AG09309 (cell line): Measurements from ENCODE around the gene ZNF831.

ENCODE experiments used
- DNase-seq: peaks from one replicate; pipeline ENCODE4 v3.0.0-alpha.2; 2010; ENCODE audit warnings: low read depth
- H3K4me3 ChIP-seq: 2 replicates; pipeline ENCODE4 v1.5.1; 2011; ENCODE audit warnings: mild to moderate bottlenecking, low read depth, low read length, moderate library complexity; ENCODE audit not compliant: control insufficient read depth
- TF ChIP-seq, protein P1 (sequence below): IDR thresholded peaks from 2 replicates; pipeline ENCODE4 v1.5.1; 2011; ENCODE audit warnings: mild to moderate bottlenecking, low read depth, low read length, inconsistent platforms; ENCODE audit not compliant: insufficient read depth, control insufficient read depth; ENCODE audit errors: missing control alignments

Gene ZNF831

DNA sequence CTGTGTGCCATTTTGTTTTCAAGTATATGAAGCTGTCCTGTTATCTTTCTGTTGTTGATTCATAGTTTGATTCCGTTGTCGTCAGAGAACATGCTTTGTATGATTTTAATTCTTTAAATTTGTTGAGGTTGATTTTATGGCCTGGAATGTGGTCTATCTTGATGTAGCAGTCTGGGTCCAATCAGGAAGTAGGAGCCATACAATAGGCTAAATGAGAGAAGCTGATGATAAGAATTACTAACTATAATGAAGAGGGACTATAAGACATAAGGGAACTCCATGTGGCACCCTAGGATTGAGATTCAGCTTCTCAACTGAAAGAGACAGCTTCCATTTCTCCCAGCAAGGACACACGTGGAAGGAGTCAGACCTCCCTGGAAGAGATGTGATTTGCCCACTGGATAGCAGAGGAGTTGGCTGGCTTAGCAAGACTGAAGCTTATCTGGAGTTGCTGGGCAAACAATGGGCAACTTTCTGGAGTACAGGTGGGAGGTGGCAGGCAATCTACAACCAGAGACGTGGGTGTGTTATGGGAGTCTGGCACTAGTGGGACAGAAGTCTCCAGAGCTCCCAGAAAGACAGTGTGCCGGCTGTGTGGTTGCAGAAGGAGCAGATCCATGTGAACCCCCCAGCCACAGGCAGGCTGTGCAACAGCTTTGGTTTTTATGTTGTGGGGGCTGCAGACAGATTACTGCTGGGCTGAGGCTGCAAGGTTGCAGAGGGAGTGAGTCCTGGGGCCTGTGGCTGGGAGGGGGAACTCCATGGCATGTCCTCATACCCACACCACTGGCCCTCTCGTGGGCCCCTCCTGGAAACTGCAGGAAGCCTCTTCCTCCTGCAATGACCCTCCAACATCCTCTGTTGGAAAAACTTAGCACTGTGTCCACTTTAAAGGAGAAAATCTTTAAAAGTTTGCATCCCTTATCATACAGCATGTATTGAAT is 7.1 kb downstream of the ZNF831 start:
- H3K4me3 ChIP-seq, result no peak overlapping the region
- DNase-seq, result no peak
- TF ChIP-seq, protein P1, sequence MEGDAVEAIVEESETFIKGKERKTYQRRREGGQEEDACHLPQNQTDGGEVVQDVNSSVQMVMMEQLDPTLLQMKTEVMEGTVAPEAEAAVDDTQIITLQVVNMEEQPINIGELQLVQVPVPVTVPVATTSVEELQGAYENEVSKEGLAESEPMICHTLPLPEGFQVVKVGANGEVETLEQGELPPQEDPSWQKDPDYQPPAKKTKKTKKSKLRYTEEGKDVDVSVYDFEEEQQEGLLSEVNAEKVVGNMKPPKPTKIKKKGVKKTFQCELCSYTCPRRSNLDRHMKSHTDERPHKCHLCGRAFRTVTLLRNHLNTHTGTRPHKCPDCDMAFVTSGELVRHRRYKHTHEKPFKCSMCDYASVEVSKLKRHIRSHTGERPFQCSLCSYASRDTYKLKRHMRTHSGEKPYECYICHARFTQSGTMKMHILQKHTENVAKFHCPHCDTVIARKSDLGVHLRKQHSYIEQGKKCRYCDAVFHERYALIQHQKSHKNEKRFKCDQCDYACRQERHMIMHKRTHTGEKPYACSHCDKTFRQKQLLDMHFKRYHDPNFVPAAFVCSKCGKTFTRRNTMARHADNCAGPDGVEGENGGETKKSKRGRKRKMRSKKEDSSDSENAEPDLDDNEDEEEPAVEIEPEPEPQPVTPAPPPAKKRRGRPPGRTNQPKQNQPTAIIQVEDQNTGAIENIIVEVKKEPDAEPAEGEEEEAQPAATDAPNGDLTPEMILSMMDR, result no peak

DNA sequence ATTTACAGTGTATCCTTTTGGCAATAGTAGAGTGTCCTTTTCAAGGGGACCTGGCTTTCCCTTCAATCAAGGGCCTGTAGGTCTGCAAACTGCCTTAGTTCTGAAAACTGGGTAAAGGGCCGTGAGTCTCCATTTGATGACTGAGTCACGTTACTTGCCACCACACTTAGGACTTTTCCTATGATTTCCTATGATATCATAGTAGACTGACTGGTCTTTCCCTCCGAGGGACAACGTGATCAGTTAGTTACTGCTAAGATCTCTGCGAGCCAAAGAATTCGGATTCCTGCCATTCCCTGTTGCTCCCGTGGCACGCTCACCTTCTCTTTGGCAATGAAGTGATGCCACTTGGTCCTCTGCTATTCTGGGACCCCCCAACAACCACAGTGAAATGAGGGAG is 8.4 kb downstream of the ZNF831 start:
- no peak overlapping the region for H3K4me3 ChIP-seq
- TF ChIP-seq, protein P1, result no peak
- DNase-seq, result no peak

DNA sequence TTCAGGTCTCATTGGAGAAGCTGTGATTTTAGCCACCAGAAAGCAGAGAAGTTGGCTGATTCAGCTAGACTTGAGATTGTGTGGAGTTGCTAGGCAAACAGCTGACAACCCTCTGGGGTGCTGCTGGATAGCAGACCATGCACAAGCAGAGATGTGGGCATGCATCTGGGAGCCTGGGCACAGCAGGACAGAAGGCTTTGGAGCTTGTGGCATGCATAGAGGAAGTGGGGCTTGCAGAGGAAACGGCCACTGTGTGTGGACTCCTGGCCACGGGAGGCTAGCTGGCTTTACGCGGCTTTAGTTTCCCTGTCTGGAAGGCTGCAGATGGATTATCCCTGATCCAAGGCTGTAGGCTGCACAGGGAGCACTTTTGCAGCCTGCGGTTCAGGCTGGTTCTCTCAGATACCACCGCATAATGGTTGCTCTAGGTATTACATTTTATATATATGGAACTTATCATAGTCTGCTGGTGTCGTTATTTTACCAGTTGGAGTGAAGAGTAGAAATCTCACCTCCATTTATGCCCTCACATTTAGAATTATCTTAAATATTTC is 10.4 kb downstream of the ZNF831 start:
- no peak for DNase-seq
- no peak overlapping the region for H3K4me3 ChIP-seq
- TF ChIP-seq, protein P1, result no peak

DNA sequence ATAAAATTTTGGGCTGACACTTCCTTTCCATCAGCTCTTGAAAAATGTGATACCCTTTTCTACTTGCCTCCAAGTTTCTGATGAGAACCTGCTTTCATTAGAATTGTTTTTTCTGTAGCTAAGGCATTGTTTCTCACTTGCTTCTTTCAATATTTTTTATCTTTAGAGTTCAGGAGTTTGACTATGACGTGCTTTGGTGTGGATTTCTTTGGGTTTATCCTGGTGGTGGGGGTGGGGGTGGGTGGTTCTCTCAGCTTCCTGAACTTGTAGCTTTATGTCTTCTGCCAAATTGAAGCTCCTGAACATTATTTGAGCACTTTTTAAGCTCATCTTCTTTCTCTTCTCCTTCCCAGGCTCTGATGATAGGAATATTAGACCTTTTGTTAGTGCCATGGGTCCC is 11.4 kb downstream of the ZNF831 start:
- no peak overlapping the region for H3K4me3 ChIP-seq
- DNase-seq, result no peak
- TF ChIP-seq, protein P1, result no peak

DNA sequence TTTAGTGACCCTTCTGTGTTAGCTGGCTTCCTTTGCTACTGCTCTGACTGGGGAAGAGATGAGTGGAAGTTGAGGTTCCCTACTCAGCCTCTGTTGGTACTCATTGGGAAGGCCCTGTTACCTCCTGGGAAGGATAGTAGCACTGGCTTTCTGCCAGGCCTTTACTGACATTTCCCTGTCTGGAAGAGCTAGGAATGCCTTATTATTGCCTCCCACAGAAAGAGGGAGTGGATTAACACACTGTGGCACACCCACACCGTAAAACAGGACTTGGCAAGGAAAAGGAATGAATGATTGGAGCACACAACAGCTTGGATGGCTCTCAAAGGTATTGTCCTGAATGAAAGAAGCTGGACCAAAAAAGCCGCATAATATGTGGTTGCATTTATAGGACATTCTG is 12.2 kb downstream of the ZNF831 start:
- H3K4me3 ChIP-seq, result no peak overlapping the region
- no peak for DNase-seq
- TF ChIP-seq, protein P1, result no peak

DNA sequence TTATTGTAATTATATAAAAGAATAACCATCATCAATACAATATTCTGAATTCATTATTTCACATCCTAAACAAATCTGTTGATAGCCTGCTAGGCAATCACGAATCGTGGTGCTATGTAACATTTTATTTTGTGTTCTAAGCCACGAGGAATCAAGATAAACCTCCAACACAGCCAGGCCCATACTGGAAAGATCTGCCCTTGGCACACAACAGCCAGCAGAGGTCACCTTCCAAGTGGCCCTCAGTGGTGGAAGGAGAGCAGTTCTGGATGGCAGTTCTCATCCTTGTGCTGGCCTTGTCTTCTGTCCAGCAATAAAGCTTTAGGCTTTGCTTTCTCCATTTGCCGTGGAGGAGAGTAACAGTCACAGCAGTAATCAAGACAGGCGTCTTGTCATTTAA is 13.2 kb downstream of the ZNF831 start:
- DNase-seq, result no peak
- H3K4me3 ChIP-seq, result no peak overlapping the region
- TF ChIP-seq, protein P1, result no peak
